HEK293 (cell line): ENCODE results near the gene NTRK3.

Experiments used
- CTCF ChIA-PET: fragments of 350-600 bp; formaldehyde crosslinking; extraction: SDS; loops from one replicate; lab custom pipeline; 2021; ENCODE audit warnings: antibody characterized with exemption; lab: Yijun Ruan, JAX
- POLR2A ChIA-PET: fragments of 300-600 bp; formaldehyde crosslinking; extraction: SDS; loops from one replicate; lab custom pipeline; 2020; ENCODE audit warnings: antibody characterized with exemption, inconsistent platforms; lab: Yijun Ruan, JAX
- H3K27ac ChIP-seq: fragments of 200-500 bp; sonication (Bioruptor generic); 2 replicates; pipeline ENCODE4 v1.5.1; 2014; ENCODE audit warnings: low read depth, low read length, control low read depth, inconsistent platforms; ENCODE audit errors: extremely low read depth
- H3K36me3 ChIP-seq, 2 experiments: fragments of 200-500 bp in 1 of 2; sonication (Bioruptor generic) in 1 of 2; 1 replicate in 1 of 2; 2 replicates in 1 of 2; pipeline ENCODE4 v1.5.1; 2014 to 2017; ENCODE audit warnings: inconsistent platforms in 2 of 2, low read length in 2 of 2; ENCODE audit not compliant: control insufficient read depth in 2 of 2, insufficient read depth in 1 of 2
- H3K4me1 ChIP-seq: fragments of 200-500 bp; sonication (Bioruptor generic); 2 replicates; pipeline ENCODE4 v1.5.1; 2014; ENCODE audit warnings: mild to moderate bottlenecking, low read length, inconsistent platforms; ENCODE audit not compliant: control insufficient read depth, insufficient read depth
- H3K4me3 ChIP-seq: 2 replicates; pipeline ENCODE4 v1.5.1; 2011; ENCODE audit warnings: low read depth, mild to moderate bottlenecking, control low read depth, low read length, moderate library complexity
- H3K9me3 ChIP-seq: fragments of 200-500 bp; sonication (Bioruptor generic); 2 replicates; pipeline ENCODE4 v1.5.1; 2014; ENCODE audit warnings: low read depth, low read length, inconsistent platforms; ENCODE audit not compliant: control insufficient read depth, insufficient read depth
- BCL6B ChIP-seq: fragments of 450-650 bp; formaldehyde crosslinking; IDR thresholded peaks from 2 replicates; pipeline ENCODE4 v1.5.1; 2017; ENCODE audit warnings: missing biosample characterization, missing genetic modification characterization
- ELK4 ChIP-seq: IDR thresholded peaks from 2 replicates; pipeline ENCODE4 v1.6.1; 2011; ENCODE audit warnings: mild to moderate bottlenecking, low read depth, low read length, borderline replicate concordance
- KLF16 ChIP-seq: fragments of 450-650 bp; formaldehyde crosslinking; IDR thresholded peaks from 2 replicates; pipeline ENCODE4 v1.5.1; 2017; ENCODE audit warnings: missing biosample characterization, missing genetic modification characterization
- MEIS1 ChIP-seq: sonication (generic); formaldehyde crosslinking; IDR thresholded peaks from 2 replicates; pipeline ENCODE4 v1.8.1; 2022; ENCODE audit warnings: missing genetic modification reagents, mild to moderate bottlenecking, borderline replicate concordance
- MYNN ChIP-seq: fragments of 450-650 bp; formaldehyde crosslinking; IDR thresholded peaks from 2 replicates; pipeline ENCODE4 v1.5.1; 2016; ENCODE audit warnings: missing biosample characterization, missing genetic modification characterization, borderline replicate concordance
- SALL2 ChIP-seq: fragments of 450-650 bp; formaldehyde crosslinking; IDR thresholded peaks from 2 replicates; pipeline ENCODE4 v1.5.0; 2017; ENCODE audit warnings: missing biosample characterization, mild to moderate bottlenecking, missing genetic modification characterization, borderline replicate concordance
- YY1 ChIP-seq: fragments of 450-650 bp; formaldehyde crosslinking; IDR thresholded peaks from 2 replicates; pipeline ENCODE4 v1.5.1; 2018; ENCODE audit warnings: missing biosample characterization, missing genetic modification characterization
- ZBTB20 ChIP-seq: fragments of 450-650 bp; formaldehyde crosslinking; IDR thresholded peaks from 2 replicates; pipeline ENCODE4 v1.5.1; 2016; ENCODE audit warnings: missing biosample characterization, missing genetic modification characterization
- ZBTB44 ChIP-seq: fragments of 450-650 bp; IDR thresholded peaks from 2 replicates; pipeline ENCODE4 v1.5.1; 2018; ENCODE audit warnings: missing biosample characterization, mild to moderate bottlenecking, missing genetic modification characterization
- ZFP3 ChIP-seq: fragments of 450-650 bp; formaldehyde crosslinking; IDR thresholded peaks from 2 replicates; pipeline ENCODE4 v1.5.1; 2016; ENCODE audit warnings: low read depth, missing biosample characterization, missing genetic modification characterization
- ZNF266 ChIP-seq: fragments of 450-650 bp; formaldehyde crosslinking; IDR thresholded peaks from 2 replicates; pipeline ENCODE4 v1.5.1; 2016; ENCODE audit warnings: missing biosample characterization, missing genetic modification characterization, low read depth
- ZNF274 ChIP-seq, 2 experiments: fragments of 200-500 bp in 1 of 2; fragments of 450-650 bp in 1 of 2; sonication (Bioruptor generic) in 1 of 2; formaldehyde crosslinking in 1 of 2; IDR thresholded peaks; 2 replicates each; pipeline versions ENCODE4 v1.5.1 to v1.6.1; 2014 to 2016; ENCODE audit warnings: borderline replicate concordance in 1 of 2, inconsistent platforms in 1 of 2, low read length in 1 of 2, missing biosample characterization in 1 of 2, missing genetic modification characterization in 1 of 2
- ZNF354C ChIP-seq: fragments of 450-650 bp; formaldehyde crosslinking; IDR thresholded peaks from 2 replicates; pipeline ENCODE4 v1.5.1; 2016; ENCODE audit warnings: missing biosample characterization, missing genetic modification characterization, low read depth, borderline replicate concordance
- ZNF513 ChIP-seq: fragments of 450-650 bp; IDR thresholded peaks from 2 replicates; pipeline ENCODE4 v1.5.1; 2018; ENCODE audit warnings: missing biosample characterization, missing genetic modification characterization
- ZNF555 ChIP-seq: fragments of 450-650 bp; formaldehyde crosslinking; conservative IDR thresholded peaks from 2 replicates; pipeline ENCODE4 v1.5.1; 2017; ENCODE audit warnings: missing biosample characterization, mild to moderate bottlenecking, missing genetic modification characterization, inconsistent platforms
- ZNF571 ChIP-seq: fragments of 450-650 bp; formaldehyde crosslinking; IDR thresholded peaks from 2 replicates; pipeline ENCODE4 v1.5.0; 2017; ENCODE audit warnings: missing biosample characterization, missing genetic modification characterization
- ZNF580 ChIP-seq: fragments of 450-650 bp; formaldehyde crosslinking; IDR thresholded peaks from 2 replicates; pipeline ENCODE4 v1.5.1; 2016; ENCODE audit warnings: missing biosample characterization, missing genetic modification characterization
- ZNF677 ChIP-seq: fragments of 450-650 bp; IDR thresholded peaks from 2 replicates; pipeline ENCODE4 v1.5.0; 2018; ENCODE audit warnings: missing biosample characterization, mild to moderate bottlenecking, missing genetic modification characterization, moderate library complexity
- ZNF701 ChIP-seq: fragments of 450-650 bp; formaldehyde crosslinking; IDR thresholded peaks from 2 replicates; pipeline ENCODE4 v1.5.1; 2016; ENCODE audit warnings: missing biosample characterization, missing genetic modification characterization
- ZNF791 ChIP-seq: fragments of 450-650 bp; formaldehyde crosslinking; IDR thresholded peaks from 2 replicates; pipeline ENCODE4 v1.5.1; 2016; ENCODE audit warnings: missing biosample characterization, missing genetic modification characterization
- ZSCAN16 ChIP-seq: fragments of 450-650 bp; formaldehyde crosslinking; IDR thresholded peaks from 2 replicates; pipeline ENCODE4 v1.5.1; 2016; ENCODE audit warnings: missing biosample characterization, missing genetic modification characterization
- TF ChIP-seq, protein P1 (sequence below): fragments of 450-650 bp; formaldehyde crosslinking; IDR thresholded peaks from 2 replicates; pipeline ENCODE4 v1.5.1; 2016; ENCODE audit warnings: missing biosample characterization, missing genetic modification characterization
- TF ChIP-seq, protein P2 (sequence below): fragments of 450-650 bp; formaldehyde crosslinking; optimal IDR thresholded peaks from 2 replicates; pipeline ENCODE3; 2016; ENCODE audit warnings: missing biosample characterization, mild to moderate bottlenecking, missing genetic modification characterization

The NTRK3 gene

DNA sequence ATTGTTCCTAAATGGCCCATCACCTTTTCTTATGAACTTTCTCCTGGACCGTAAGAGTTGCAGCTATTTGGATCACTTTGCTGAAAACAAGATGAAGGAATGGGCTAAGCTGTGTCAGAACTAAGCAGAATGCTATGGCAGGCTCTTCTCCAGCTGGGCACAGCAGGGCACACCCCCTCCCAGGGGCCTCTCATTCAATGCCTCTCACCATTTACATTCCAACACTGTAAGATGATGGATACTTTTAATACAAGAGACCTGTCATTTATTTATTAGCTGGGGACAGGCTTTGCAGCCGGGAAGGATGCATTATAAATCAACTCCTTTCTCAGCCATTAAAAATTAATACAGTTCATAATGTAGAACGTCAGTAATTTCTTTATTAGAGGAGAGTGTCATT lies 240.1 kb downstream of the NTRK3 start:
- CTCF ChIA-PET, result no interaction called here

DNA sequence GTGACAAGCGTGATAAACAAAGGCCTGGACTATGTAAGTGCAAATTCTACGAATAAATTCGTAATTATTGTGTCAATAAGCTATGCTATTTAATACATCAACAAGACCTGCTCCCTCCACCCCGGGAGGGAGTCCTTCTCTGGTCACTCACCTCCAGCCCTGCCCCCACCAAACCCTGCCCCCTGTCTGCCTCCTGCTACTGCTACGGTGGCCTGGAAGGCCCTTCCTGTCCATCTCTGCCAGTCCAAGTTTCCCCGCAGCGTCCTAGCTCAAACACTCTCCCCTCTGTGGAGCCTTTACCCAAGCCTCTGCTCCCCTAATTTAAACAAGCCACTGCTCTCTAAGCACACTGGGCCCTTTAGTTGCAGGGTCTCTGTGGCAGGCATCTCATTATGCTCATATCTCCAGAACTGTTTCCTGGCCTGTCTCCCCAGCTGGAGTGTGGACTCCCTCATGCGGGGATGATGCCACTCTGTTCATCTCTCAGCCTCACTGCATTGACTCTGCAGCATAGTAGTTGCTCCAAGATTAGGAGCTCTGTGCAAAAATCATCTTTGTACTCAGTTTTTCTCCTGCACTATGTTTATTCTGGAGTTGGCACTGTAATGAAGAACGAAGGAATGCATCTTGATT lies 241.2 kb downstream of the NTRK3 start:
- CTCF ChIA-PET, result interaction anchor here (0.5 kb wide), 1 partner anchor 437 kb away, joined by 3 read pairs; no protein-coding TSS in a partner anchor
- TF ChIP-seq ZNF677 (tag by site-specific recombination) (no peak), ZBTB44 (tag by site-specific recombination) (no peak), ZNF791 (tag by site-specific recombination) (no peak), ELK4 (no peak), ZNF274 (IDR thresholded peaks at IDR 0.05; ENCODE audit: low read length) (no peak), ZNF274 (tag by site-specific recombination; IDR thresholded peaks at IDR 0.05; ENCODE audit: borderline replicate concordance) (no peak), ZNF266 (tag by site-specific recombination) (no peak), SALL2 (no peak), ZNF513 (tag by site-specific recombination) (no peak), KLF16 (tag by site-specific recombination) (no peak), ZSCAN16 (no peak), ZBTB20 (tag by site-specific recombination) (no peak), ZNF571 (tag by site-specific recombination) (no peak)
- TF ChIP-seq, all 188 proteins: peak for 0

More for the DNA sequence above, 240.1 kb downstream of the NTRK3 start:
- H3K4me1 ChIP-seq, result no peaks in the 10 kb centered on the region
- no peaks in the 10 kb centered on the region for H3K9me3 ChIP-seq
- no peak overlapping the region for H3K4me3 ChIP-seq
- TF ChIP-seq, protein P1, sequence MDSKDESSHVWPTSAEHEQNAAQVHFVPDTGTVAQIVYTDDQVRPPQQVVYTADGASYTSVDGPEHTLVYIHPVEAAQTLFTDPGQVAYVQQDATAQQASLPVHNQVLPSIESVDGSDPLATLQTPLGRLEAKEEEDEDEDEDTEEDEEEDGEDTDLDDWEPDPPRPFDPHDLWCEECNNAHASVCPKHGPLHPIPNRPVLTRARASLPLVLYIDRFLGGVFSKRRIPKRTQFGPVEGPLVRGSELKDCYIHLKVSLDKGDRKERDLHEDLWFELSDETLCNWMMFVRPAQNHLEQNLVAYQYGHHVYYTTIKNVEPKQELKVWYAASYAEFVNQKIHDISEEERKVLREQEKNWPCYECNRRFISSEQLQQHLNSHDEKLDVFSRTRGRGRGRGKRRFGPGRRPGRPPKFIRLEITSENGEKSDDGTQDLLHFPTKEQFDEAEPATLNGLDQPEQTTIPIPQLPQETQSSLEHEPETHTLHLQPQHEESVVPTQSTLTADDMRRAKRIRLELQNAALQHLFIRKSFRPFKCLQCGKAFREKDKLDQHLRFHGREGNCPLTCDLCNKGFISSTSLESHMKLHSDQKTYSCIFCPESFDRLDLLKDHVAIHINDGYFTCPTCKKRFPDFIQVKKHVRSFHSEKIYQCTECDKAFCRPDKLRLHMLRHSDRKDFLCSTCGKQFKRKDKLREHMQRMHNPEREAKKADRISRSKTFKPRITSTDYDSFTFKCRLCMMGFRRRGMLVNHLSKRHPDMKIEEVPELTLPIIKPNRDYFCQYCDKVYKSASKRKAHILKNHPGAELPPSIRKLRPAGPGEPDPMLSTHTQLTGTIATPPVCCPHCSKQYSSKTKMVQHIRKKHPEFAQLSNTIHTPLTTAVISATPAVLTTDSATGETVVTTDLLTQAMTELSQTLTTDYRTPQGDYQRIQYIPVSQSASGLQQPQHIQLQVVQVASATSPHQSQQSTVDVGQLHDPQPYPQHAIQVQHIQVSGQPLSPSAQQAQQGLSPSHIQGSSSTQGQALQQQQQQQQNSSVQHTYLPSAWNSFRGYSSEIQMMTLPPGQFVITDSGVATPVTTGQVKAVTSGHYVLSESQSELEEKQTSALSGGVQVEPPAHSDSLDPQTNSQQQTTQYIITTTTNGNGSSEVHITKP (tag by site-specific recombination), result no peak
- TF ChIP-seq ZNF701 (no peak), MEIS1 (no peak), ZNF580 (tag by site-specific recombination) (no peak), MYNN (no peak), ZNF354C (no peak), ZFP3 (no peak), ZNF555 (tag by site-specific recombination) (no peak), YY1 (tag by site-specific recombination) (no peak), BCL6B (no peak)
- TF ChIP-seq, protein P2, sequence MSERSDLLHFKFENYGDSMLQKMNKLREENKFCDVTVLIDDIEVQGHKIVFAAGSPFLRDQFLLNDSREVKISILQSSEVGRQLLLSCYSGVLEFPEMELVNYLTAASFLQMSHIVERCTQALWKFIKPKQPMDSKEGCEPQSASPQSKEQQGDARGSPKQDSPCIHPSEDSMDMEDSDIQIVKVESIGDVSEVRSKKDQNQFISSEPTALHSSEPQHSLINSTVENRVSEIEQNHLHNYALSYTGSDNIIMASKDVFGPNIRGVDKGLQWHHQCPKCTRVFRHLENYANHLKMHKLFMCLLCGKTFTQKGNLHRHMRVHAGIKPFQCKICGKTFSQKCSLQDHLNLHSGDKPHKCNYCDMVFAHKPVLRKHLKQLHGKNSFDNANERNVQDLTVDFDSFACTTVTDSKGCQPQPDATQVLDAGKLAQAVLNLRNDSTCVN, result no peak
- POLR2A ChIA-PET, result no interaction called here
- H3K36me3 ChIP-seq, result no peaks in the 10 kb centered on the region
- no peak overlapping the region for H3K27ac ChIP-seq

More for the DNA sequence above, 241.2 kb downstream of the NTRK3 start:
- H3K9me3 ChIP-seq, result no peaks in the 10 kb centered on the region
- H3K27ac ChIP-seq, result no peak overlapping the region
- no peaks in the 10 kb centered on the region for H3K4me1 ChIP-seq
- POLR2A ChIA-PET, result no interaction called here
- no peaks in the 10 kb centered on the region for H3K36me3 ChIP-seq
- no peak overlapping the region for H3K4me3 ChIP-seq
